LoVo (cell line): ENCODE data around the gene LAMC1.

Source experiments
- DNase-seq: peaks from one replicate; pipeline ENCODE4 v3.0.0-alpha.2; 2016; ENCODE audit warnings: low spot score

Gene LAMC1

DNA sequence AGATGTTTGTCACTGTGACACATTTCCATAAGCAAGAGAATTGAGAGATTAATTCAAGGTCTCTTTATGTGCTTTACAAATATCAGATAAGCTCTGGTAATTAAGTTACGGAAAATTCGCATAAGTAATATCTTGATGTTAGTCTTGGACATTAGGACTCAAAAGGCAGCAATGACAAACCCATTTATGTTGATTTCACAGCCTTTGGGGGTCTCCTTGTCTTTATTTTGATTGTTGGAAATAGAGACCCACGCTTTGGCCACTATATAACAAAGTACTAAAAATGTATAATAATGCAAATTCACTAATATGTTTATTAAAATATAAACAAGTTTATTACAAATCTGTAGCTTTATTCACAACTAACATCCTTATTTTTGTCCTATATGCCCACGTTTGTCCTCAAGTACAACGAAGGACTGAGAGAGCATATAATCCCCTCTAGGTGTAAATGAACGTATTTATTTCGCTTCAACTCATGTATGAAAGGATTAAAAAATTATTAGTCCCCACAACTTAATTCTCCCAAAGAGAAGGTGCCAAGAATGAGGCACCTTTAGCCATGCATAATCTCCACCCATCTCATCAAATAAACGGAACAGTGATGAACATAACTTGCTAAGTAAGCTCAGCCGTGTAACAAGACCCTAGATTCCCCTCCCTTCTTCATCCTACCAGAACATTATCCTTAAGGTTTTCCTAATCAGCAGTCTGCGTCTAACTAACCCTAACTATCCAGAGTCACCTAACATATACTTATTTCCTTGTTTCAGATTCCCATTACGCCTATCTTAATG lies 1.6 kb upstream of the LAMC1 start:
- DNase-seq = no peak

DNA sequence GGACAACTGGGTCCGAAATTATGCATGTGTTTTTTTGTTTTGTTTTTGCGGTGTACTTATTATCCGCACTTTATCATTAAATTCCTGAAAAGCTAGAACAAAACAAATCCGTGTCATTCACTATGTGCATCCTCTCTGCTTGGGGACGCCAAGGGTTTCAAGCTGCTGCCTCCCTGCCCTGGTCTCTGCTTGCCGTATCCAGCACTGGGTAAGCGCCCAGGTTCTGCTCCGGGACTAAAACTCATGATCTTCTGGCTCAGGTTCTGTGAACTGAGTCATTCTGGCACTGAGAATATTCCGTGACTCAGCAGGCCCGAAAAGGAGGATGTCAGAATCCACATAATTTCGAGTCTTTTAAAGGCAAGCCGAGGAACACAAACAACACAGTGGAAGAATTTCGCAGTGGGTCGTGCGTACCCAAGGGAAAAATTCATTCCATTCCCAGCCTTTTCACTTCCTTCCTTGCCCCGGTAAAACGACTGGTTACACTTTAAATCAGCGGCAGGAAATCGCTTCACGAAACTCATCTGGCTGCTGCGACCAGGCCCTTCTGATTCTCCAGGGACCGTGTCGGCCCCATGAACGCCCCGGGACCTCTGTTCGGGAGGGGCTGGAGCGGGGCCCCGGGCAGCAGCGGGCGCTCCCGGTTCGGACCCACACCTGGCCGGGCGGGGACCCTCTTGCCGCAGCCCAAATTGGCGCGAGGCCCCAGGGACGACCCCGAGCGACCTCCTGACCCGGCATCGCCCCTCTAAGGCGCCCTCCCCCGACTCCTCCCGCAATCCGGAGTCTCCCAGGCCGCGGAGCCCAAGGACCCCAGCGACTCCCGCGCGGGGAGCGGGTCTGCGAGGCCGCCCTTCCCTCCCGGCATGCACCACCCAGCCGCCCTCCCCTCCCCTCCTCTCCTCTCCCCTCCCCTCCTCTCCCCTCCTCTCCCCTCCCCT lies 746 bp upstream of the LAMC1 start:
- peak; percentile 82 for DNase-seq

DNA sequence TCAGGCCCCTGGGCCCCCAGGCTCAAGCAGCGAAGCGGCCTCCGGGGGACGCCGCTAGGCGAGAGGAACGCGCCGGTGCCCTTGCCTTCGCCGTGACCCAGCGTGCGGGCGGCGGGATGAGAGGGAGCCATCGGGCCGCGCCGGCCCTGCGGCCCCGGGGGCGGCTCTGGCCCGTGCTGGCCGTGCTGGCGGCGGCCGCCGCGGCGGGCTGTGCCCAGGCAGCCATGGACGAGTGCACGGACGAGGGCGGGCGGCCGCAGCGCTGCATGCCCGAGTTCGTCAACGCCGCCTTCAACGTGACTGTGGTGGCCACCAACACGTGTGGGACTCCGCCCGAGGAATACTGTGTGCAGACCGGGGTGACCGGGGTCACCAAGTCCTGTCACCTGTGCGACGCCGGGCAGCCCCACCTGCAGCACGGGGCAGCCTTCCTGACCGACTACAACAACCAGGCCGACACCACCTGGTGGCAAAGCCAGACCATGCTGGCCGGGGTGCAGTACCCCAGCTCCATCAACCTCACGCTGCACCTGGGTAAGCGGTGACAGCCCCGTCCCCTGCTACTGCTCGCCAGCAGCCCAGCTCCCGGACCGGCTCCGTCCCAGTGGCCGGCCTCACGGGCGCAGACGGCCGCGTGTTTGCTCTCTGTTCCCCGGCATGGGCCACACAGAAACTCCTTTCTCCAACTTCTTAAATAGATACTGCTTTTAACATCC lies 539 bp downstream of the LAMC1 start:
- DNase-seq = peak; percentile 84

DNA sequence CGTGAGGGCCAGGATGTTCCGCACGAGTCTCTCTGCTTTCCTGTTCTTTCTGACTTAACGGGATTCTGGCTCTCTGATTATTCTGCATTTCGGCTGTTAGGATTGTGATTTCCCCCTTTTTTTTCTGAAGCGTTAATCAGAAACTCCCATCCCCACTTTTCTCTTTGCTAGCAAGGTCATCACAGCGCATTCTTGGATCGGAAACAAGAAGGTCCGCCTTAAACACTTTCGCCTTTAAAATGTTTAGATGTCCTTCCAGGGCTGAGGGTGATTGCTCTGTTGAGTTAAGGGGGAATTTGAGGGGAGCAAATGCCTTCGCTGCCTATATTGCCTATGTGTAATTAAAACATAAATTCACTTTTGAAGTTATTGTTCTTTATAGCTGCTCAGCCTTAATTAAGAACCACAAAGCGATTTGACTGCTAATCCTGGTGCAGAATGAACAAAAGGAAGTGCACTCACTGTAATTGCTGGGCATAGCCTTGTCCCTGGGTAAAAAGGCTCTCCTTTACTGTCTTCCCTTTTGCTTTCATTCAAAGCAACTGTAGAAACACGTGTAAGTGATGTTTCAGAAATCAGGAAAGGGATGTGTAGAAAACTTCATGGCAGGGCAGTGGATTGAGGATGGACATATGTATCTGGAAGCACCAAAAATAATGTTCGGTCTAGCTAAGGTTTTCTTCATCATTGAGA lies 1.2 kb downstream of the LAMC1 start:
- DNase-seq = no peak

DNA sequence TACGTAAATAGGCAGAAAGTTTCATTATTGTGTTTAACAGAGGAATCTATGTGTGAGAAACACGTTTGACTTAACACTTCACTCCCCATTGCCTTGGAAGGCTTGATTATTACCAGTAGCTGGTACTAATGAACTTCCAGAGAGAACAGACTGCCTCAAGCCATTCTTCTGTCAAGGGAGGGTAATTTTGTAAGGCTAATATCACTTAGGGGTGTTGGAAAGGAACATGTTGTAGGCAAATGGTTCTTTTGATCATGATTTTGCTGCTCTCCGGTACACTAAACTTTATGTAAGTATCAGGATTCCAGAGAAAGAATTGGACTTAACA lies 1.8 kb downstream of the LAMC1 start:
- DNase-seq = no peak

DNA sequence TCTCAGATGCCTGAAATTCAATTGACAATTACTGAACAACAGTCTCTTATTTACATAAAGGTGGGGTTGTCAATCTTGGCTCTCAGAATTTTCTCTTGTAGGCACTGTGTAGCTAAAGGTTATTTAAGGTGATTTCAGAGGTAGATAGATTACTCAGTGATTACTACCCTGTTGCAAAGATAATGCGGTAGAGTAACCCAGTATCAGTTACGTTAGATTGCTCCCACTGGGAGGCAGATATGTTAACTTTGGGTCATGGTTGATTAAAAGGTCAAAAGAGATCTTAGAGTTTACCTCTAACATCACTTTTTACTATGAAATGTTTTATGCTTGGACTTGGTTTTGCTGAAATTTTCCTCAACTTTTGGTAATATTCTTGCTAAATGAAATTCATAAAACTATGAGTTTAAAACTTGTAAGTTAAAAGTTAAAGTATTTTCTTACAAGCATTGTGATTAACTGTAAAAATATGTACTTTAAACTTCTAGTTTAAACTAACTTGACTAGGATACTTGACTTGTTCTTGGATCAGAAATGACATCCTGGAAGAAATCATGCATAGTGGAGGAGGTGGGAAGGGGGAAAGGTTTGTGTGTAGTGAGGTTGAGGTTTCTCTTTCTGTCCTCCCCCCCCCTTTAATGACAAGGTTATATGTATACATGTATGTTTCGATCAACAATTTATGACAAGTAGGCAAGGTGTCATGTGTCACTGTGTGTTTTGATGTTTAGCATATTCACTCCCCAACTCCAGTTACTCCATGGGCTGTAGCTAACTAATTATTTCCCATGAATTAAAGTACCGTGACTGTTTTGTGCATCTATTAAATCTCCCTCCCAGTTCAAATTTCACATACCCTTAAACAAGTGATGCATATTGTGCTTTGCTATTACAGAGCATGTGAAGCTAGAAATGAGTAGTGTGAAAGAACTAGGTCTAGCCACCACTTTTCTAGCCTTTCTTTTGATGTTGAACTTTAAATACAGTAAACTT lies 2.9 kb downstream of the LAMC1 start:
- peak; percentile 38 for DNase-seq

DNA sequence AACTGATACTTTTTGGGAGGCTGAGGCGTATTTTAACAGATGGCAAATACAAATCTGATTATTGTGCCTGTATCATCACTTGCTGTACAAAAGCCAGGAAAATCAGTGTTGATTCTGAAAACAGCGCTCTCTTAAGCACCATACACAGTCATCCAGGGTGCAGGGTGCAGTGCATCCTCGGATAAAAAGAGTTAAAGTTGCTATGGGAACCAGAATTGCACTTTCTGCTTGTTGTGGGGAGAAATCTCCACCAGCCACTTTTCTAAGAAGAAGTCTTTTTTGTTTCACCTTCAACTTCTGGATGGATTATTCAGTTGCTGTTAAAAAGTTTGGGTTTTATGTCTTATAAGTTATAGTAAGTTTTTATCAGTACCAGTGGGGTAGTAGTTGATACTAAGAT lies 3.8 kb downstream of the LAMC1 start:
- DNase-seq = no peak

DNA sequence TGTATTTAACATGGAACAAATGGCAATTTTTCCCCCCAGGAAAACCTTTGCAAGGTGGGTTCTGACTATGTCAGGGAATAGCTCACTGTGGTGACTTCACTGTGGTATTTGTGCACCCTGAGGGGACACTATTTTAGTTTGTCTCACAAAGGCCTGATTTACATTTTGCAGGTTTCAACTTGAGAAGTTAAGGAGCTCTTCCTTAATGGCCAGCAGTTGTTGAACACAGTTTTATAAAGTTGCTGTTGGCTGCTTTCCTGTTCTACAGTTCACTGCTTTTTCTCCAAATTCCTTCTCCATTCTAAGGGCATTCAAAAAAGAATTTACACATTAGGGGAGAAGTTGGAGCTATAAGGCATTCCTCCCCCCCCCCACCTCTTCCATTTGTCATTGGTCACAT lies 4.6 kb downstream of the LAMC1 start:
- DNase-seq = no peak

DNA sequence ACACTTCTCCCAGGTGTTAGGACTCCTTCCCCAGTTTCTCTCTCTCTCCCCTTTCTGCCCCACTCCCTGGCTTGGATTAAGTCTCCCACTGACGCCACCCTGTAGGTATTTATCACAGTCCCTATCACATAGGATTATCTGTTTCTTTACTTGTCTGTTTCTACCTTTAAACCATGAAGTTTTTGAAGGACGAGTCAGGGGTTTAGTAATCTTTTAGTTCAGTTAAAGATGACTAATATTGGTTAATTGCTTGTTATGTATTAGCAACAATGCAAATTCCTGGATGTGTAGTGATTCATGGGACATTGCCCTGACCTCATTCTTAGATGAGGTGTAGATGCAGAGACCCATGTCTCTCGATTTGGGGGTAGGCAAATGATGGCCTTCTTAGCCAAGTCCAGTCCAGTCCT lies 6.4 kb downstream of the LAMC1 start:
- DNase-seq = peak; percentile 45

DNA sequence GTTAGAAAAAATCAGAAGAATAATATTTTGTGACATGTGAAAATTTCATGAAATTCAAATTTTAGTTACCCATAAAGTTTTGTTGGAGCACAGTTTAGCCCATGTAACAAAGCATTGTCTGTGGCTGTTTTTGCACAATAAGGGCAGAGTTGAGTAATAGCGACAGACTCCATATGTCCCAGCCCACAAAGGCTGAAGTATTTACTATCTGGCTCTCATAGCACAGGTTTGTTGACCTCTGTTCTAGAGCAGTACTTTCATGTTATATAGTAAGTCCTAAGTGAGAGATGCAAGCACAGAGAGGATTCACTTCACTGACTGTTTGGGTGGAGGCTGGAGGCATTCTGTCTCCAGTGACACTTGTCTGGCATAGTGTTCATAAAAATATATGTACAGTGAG lies 6.8 kb downstream of the LAMC1 start:
- no peak for DNase-seq

DNA sequence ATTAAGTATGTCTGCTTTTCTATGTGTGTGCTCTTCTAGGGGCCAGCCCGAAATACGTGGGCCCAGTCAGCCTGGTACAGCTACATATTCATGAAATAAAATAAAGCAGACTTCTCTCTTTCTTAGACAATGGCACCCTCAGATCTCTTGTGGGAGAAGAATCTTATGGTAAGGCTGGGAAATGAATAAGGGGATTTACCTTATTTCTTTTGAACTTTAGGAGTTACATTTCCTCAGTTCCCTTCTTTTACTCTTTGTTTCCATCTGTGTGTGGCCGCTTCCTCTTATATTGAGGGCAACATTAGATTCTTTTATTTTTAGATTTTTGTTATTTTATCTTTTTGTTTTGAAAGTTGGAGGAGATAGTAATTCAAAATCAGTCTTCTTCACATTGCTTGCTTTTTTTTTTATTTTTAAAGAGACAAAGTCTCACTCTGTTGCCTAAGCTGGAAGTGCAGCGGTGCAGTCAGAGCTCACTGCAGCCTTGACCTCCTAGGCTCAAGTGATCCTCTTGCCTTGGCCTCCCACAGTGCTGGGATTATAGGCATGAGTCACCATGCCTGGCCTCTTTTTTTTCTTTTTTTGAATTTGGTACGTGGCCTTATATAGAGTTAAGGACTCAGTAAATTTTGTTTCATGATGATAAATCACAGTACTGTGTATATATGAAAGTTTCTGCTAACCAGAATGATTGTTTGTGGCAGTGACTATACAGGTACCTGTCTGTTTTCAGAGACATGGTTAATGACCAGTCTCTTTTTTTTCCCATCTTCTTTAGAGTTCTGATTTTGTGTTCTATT lies 9.1 kb downstream of the LAMC1 start:
- no peak for DNase-seq

DNA sequence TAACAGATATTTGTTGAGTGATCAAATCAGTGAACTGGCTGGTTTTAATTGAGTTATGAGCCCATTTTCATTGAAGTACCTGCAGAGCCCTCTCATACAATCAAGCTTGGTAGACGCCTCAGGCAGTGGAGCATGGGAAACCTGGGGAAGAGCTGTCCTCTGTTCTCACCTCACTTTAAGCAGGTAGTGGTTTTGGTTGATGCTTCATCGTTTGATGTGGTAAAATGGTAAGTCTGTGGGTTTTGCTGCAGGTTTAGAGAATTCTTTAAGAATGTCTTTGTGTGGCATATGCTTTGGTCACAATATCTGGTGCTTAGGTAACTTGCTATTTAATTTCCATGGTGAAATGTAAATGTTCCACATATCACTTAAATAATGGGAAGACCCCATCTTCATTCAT lies 10.0 kb downstream of the LAMC1 start:
- peak; percentile 41 for DNase-seq

DNA sequence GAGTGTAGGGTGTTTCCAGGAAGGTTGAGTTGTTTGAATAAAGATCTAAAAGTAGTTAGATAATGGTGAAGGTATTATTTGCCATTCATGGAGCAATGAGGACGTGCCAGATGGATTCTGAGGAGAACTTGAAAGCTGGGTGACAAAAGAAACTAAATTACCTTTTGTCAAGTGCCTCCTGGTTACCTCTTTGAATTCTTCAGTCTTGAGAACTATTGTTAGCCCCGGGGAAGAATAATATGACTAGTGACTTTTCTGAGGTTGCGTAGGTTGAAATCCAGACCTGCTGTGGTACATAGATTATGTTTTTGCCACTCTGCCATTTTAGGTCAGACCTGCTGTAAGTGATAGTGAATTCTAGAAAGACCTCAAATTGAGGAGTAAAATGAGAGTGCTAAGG lies 11.5 kb downstream of the LAMC1 start:
- no peak for DNase-seq

DNA sequence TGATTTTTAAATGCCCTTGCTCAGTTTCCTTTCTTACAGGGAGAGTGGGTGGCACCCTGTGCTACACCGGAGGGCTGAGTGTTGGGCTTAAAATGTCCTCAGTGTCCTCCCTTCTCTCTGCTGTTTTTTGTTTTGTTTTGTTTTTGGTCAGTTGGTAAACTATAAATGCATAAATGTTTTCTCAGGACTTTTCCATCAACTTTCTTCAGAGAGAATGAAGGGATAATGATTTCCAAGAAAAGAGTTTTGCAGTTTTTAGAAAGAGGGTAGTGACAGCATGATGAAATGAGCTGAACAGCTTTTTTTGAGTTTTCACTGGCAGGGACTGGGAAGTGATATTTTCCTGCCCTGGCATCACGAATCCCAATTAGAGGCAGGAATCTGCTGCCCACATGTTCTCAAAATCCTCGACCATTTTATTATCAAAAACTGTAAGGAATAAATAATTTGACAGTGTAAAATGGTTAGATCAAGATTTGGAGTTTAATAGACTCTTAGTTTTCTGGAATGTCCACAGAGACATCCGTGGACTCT lies 15.2 kb downstream of the LAMC1 start:
- no peak for DNase-seq

DNA sequence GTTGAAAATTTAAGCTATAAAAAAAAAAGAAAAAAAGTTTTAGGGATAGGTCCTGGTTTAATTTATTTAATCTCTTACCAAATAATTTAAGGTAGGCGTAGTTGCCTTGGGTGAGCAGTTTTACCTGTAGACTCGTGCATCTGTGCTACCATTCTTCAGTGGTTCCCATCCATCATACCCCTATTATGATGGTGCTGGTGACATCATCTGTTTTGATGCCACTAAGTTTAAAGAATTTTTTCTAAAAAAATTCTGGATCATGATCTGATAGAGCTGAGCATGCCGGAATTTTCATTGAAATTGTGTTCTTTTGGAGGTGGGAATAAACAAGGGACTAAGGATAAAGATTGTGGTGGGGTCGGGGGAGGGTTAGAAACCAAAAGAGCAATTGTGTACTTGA lies 15.7 kb downstream of the LAMC1 start:
- no peak for DNase-seq

DNA sequence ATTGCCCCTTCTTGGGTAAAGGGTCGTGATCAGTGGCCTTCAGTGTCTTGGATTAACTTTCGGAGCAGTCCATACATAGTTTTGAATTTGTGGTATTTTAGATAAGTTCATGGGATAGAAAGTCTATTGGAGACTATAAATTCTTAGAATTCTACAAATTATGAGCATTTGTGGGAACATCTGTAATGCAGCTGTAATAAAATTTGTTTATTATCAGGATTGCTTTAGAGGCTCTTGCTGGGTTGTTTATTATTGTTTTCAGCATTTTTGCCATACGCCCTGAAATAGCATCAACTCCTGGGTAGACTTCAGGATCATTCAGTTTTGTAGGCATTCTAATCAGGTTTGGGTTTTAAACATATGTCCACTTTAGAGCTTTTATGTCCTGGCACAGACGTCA lies 16.1 kb downstream of the LAMC1 start:
- DNase-seq = no peak

DNA sequence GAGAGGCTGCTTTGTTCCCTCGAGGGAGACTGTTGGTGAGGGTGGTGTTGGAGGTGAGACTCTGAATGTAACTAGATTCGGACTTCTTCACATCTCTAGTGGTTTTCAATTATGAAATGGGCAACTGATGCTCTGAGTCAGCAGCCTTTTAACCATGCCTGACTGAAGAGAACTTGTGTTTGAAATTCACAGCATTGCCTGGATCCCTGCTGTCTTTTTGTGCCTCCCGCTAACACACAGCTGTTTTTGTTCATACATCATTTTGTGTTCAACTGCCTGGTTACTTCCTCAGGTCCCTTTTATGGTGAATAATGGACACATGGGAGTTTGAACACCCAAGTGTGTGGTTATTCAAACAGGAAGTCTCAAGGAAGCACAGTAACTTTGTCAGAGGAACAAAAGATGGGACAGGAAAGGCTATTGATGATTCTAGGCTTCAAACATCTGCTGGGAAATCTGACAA lies 16.8 kb downstream of the LAMC1 start:
- no peak for DNase-seq

DNA sequence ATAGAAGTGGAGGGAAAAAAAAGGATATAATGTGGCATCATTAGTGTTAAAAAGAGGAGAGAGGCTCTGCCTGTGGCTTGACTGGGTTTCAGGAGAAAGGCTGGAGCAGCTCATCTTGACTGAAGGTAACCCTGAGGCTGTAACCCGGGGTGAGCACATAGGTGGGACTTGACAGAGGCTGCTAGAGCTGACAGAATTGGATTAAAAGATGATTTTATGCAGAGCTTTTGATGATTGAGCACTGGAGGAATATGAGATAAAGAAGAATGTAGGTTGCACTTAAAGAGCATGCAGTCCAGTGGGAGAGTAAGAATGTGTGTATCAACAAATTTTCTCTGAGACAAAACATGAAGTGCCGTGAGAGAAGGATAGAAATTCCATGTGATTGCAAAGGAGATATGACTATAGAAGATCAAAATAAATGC lies 17.3 kb downstream of the LAMC1 start:
- no peak for DNase-seq

DNA sequence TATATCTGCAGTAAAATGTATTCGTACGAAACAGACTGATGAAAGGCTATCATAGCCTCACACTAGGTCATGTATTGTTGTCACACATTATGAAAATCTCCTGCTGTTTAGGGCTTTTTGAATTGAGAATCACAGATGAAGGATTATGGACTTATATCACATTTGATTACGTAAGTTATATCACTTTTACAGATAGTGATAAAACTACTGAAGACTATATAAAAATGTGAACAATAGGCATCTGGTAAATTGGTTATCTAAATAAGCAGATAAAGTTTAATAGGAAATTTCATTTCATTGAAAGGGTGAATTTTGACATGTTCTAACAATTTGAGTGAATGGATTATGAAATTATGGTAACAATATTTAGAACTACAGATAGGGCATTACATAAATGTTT lies 20.0 kb downstream of the LAMC1 start:
- DNase-seq = no peak
